Kidney tubule cell (primary cell): Measurements from ENCODE around the gene CRHR1.
"Not testable (repeated sequence)": the region's sequence is repeated elsewhere in the genome, so short reads cannot be mapped to it uniquely, and the experiment has no call there.

ENCODE experiments used
- DNase-seq: peaks from one replicate; pipeline ENCODE4 v3.0.0-alpha.2; 2018; ENCODE audit warnings: low spot score

CRHR1 gene

GRCh38 chr17:45846223-45846622 lies 62.1 kb downstream of the CRHR1 start:
- DNase-seq: no peak

GRCh38 chr17:45846646-45847045 lies 62.5 kb downstream of the CRHR1 start:
- DNase-seq: no peak

- DNase-seq: no peak
Measured at GRCh38 chr17:45847101-45847500, 63.0 kb downstream of the CRHR1 start.

GRCh38 chr17:45847747-45848146 lies 63.6 kb downstream of the CRHR1 start:
- no peak for DNase-seq

- no peak for DNase-seq
Measured at GRCh38 chr17:45848405-45848804, 64.3 kb downstream of the CRHR1 start.

- no peak for DNase-seq
Measured at GRCh38 chr17:45848868-45849535, 64.9 kb downstream of the CRHR1 start.

- no peak for DNase-seq
Measured at GRCh38 chr17:45849536-45849990, 65.4 kb downstream of the CRHR1 start.

- no peak for DNase-seq
Measured at GRCh38 chr17:45850011-45850410, 65.9 kb downstream of the CRHR1 start.

GRCh38 chr17:45850468-45850867 lies 66.3 kb downstream of the CRHR1 start:
- no peak for DNase-seq

GRCh38 chr17:45851022-45851421 lies 66.9 kb downstream of the CRHR1 start:
- no peak for DNase-seq

GRCh38 chr17:45851464-45851863 lies 67.3 kb downstream of the CRHR1 start:
- DNase-seq: no peak

GRCh38 chr17:45851873-45852272 lies 67.8 kb downstream of the CRHR1 start:
- DNase-seq: no peak

- peak; percentile 52 for DNase-seq
Measured at GRCh38 chr17:45852535-45853297, 68.6 kb downstream of the CRHR1 start.

GRCh38 chr17:45854209-45854608 lies 70.1 kb downstream of the CRHR1 start:
- DNase-seq: no peak

- no peak for DNase-seq
Measured at GRCh38 chr17:45855691-45856336, 71.7 kb downstream of the CRHR1 start.

GRCh38 chr17:45857977-45858708 lies 74.0 kb downstream of the CRHR1 start:
- DNase-seq: peak; percentile 35

- DNase-seq: no peak
Measured at GRCh38 chr17:45861165-45861564, 77.0 kb downstream of the CRHR1 start.

- not testable (repeated sequence) for DNase-seq
Measured at GRCh38 chr17:45862127-45862526, 78.0 kb downstream of the CRHR1 start.

GRCh38 chr17:45863857-45864654 lies 79.9 kb downstream of the CRHR1 start:
- DNase-seq: no peak

- no peak for DNase-seq
Measured at GRCh38 chr17:45867171-45867570, 83.1 kb downstream of the CRHR1 start.

GRCh38 chr17:45867702-45868101 lies 83.6 kb downstream of the CRHR1 start:
- DNase-seq: no peak

- no peak for DNase-seq
Measured at GRCh38 chr17:45868276-45868675, 84.2 kb downstream of the CRHR1 start.
